EH (cell line): Measurements from ENCODE around the gene FADS1.

Source experiments
- DNase-seq: peaks from one replicate; pipeline ENCODE4 v3.0.0-alpha.2; 2015; ENCODE audit warnings: low read depth

FADS1 gene

GRCh38 chr11:61816736-61817455 lies at the start of gene FADS1:
Gene FADS1, minus strand, starts transcription at chr11:61817003. Its CDS starts 74 bp downstream, at chr11:61816929.
- peak; percentile 94 for DNase-seq

- no peak for DNase-seq
These were observed 49.6 kb upstream of the FADS1 start for GRCh38 chr11:61866231-61866957.

- DNase-seq: no peak
These were observed 48.3 kb upstream of the FADS1 start for GRCh38 chr11:61864814-61865775.

- no peak for DNase-seq
These were observed 46.8 kb upstream of the FADS1 start for GRCh38 chr11:61863548-61864081.

- DNase-seq: no peak
These were observed 46.1 kb upstream of the FADS1 start for GRCh38 chr11:61862714-61863547.

GRCh38 chr11:61861634-61862033 lies 44.8 kb upstream of the FADS1 start:
- DNase-seq: no peak

- peak; percentile 52 for DNase-seq
These were observed 43.5 kb upstream of the FADS1 start for GRCh38 chr11:61860054-61860903.

GRCh38 chr11:61855939-61856680 lies 39.3 kb upstream of the FADS1 start:
- no peak for DNase-seq

- no peak for DNase-seq
These were observed 38.3 kb upstream of the FADS1 start for GRCh38 chr11:61854966-61855714.

GRCh38 chr11:61854206-61854895 lies 37.5 kb upstream of the FADS1 start:
- no peak for DNase-seq

- DNase-seq: no peak
These were observed 36.9 kb upstream of the FADS1 start for GRCh38 chr11:61853698-61854169.

GRCh38 chr11:61851900-61852295 lies 35.1 kb upstream of the FADS1 start:
- no peak for DNase-seq

- DNase-seq: no peak
These were observed 34.5 kb upstream of the FADS1 start for GRCh38 chr11:61851113-61851899.

- DNase-seq: no peak
These were observed 33.9 kb upstream of the FADS1 start for GRCh38 chr11:61850687-61851086.

GRCh38 chr11:61848631-61849030 lies 31.8 kb upstream of the FADS1 start:
- DNase-seq: no peak

- DNase-seq: no peak
These were observed 31.2 kb upstream of the FADS1 start for GRCh38 chr11:61847914-61848581.
